NCI-H345 (cell line): ENCODE measurements around the gene MRFAP1L1.
"Not testable (repeated sequence)": the region's sequence is repeated elsewhere in the genome, so short reads cannot be mapped to it uniquely, and the experiment has no call there.

Experiments used
- DNase-seq: peaks from one replicate; lab custom pipeline; 2025; lab: John Stamatoyannopoulos, UW

Gene MRFAP1L1

GRCh38 chr4:6734165-6734786 lies 24.6 kb upstream of the MRFAP1L1 start:
- DNase-seq: no peak

GRCh38 chr4:6733358-6734164 lies 23.9 kb upstream of the MRFAP1L1 start:
- no peak for DNase-seq

GRCh38 chr4:6732441-6733357 lies 23.0 kb upstream of the MRFAP1L1 start:
- no peak for DNase-seq

GRCh38 chr4:6731780-6732179 lies 22.1 kb upstream of the MRFAP1L1 start:
- DNase-seq: no peak

GRCh38 chr4:6731318-6731675 lies 21.6 kb upstream of the MRFAP1L1 start:
- DNase-seq: no peak

- no peak for DNase-seq
These were observed 21.1 kb upstream of the MRFAP1L1 start for GRCh38 chr4:6730603-6731317.

- no peak for DNase-seq
These were observed 18.8 kb upstream of the MRFAP1L1 start for GRCh38 chr4:6728320-6729029.

GRCh38 chr4:6727943-6728250 lies 18.2 kb upstream of the MRFAP1L1 start:
- no peak for DNase-seq

- DNase-seq: no peak
These were observed 17.6 kb upstream of the MRFAP1L1 start for GRCh38 chr4:6727081-6727942.

GRCh38 chr4:6725427-6725961 lies 15.8 kb upstream of the MRFAP1L1 start:
- not testable (repeated sequence) for DNase-seq

- DNase-seq: no peak
These were observed 14.9 kb upstream of the MRFAP1L1 start for GRCh38 chr4:6724421-6725111.

- DNase-seq: no peak
These were observed 14.2 kb upstream of the MRFAP1L1 start for GRCh38 chr4:6723851-6724250.

GRCh38 chr4:6722891-6723290 lies 13.2 kb upstream of the MRFAP1L1 start:
- no peak for DNase-seq

- DNase-seq: no peak
These were observed 11.5 kb upstream of the MRFAP1L1 start for GRCh38 chr4:6721121-6721520.

GRCh38 chr4:6720202-6720699 lies 10.6 kb upstream of the MRFAP1L1 start:
- DNase-seq: peak; percentile 64

GRCh38 chr4:6719611-6720179 lies 10.0 kb upstream of the MRFAP1L1 start:
- DNase-seq: no peak

GRCh38 chr4:6718932-6719610 lies 9.4 kb upstream of the MRFAP1L1 start:
- no peak for DNase-seq

- DNase-seq: no peak
These were observed 7.4 kb upstream of the MRFAP1L1 start for GRCh38 chr4:6716958-6717655.
